DMS153 treated with DMSO at 0.1 percent for 48 hours (cell line): ENCODE measurements around the gene TCF7.

ENCODE experiments used
- DNase-seq: peaks from one replicate; lab custom pipeline; 2025; ENCODE audit not compliant: unreplicated experiment; lab: John Stamatoyannopoulos, UW

The TCF7 gene

GRCh38 chr5:134113902-134114875 lies at the start of gene TCF7:
Gene TCF7 (plus strand): TSS chr5:134114681. CDS start chr5:134114907, 226 bp downstream.
- DNase-seq, result peak; percentile 14

- no peak for DNase-seq
Observed at GRCh38 chr5:134069553-134069952, 44.9 kb upstream of the TCF7 start.

- DNase-seq, result no peak
Observed at GRCh38 chr5:134070725-134071613, 43.5 kb upstream of the TCF7 start.

- DNase-seq, result no peak
Observed at GRCh38 chr5:134071614-134072207, 42.8 kb upstream of the TCF7 start.

GRCh38 chr5:134072471-134073210 lies 41.8 kb upstream of the TCF7 start:
- DNase-seq, result no peak

DNA sequence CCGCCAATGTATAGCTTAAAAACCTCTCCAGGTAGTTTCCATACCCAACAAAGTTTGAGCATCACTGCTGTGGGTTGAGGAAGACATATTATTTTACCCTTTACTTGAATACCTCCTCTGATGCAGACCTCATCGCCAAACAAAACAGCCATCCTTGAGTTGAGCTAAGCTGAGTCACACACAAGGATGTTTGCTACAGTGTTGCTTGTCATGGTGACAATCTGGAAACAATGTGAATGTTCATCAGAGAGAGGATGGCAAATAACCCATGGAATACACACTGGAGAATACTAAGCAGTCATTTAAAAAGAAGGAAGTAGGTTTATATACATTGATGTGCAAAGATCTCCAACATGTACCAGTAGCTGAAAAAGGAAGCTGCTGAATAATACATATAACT lies 41.1 kb upstream of the TCF7 start:
- DNase-seq, result no peak

DNA sequence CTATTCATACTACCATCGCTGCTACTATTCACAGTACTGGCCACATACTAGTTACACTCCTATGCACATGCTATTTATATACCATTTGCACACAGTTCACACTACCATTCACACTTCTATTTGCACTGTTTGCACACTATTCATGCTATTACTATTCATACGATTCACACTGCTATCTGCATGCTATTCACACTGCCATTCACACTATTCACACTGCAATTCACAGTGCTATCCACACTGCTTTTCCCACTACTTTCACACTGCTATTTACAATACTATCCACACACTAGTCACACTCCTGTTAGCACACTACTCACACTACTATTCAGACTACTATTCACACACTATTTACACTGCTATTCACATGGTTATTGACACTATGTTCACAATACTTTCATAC lies 39.4 kb upstream of the TCF7 start:
- no peak for DNase-seq

GRCh38 chr5:134077926-134078580 lies 36.4 kb upstream of the TCF7 start:
- DNase-seq, result no peak

DNA sequence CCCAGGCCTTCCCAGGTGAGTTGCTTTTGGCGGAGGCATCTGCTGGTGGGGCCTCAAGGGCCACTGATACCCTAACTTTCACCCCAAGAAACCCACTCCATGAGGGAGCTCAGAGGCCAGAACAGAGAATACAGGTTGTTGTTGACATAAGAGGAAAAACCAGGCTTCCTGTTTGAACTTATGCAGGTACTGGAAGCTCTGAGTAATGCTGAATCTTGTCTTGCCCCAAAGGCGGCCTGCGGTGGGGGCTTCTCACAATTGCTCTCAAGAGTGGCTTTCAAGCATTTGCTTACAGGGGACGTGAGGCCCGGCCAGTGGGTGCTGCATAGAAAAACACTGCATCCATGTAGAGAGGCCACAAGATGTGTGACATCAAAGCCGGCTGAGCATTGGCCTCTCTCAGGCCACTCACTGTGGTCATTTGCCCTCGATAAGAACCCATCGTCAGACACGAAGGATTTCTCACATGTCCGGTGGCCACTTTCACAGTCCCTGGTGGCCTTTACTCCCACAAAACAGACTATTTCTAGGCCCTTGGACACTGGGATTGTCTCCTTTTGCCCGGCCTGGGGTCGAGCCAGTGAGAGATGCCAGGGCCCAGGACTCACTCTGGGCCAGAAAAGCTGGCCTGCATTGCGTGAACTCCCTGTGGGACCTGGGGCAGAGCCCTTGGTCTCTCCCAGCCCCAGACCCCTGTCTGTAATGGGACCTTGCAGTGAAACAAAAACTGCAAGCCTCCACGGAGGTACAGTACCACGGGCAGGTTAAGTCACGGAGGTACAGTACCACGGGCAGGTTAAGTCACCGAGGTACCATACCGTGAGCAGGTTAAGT lies 34.5 kb upstream of the TCF7 start:
- no peak for DNase-seq

- no peak for DNase-seq
Observed at GRCh38 chr5:134082264-134082992, 32.1 kb upstream of the TCF7 start.

GRCh38 chr5:134083517-134083916 lies 31.0 kb upstream of the TCF7 start:
- no peak for DNase-seq

DNA sequence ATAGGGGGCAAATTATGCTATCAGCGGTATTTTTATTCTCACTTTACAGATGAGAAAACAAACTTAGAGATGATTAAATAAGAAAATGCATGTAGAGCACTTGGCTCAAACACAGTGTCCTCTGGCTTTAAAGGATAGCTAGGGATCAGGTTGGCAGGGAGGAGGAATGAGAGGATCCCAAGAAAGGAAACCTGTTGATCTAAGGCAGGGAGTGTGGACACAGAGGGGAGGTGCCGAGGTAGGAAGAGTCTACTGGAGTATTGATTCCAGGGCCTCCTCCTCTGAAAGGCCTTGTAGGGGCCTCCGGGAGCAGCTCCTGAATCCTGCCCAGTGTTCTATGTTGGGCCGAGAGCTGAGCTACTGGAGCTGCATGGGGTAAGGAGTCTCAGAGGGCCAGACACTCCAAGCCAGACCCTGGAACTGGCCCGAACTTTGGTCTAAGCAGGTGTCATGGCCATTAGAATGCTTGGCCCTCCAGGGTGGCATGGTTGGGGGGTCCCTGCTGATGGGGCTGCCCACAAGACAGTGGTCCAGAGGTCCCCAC lies 30.4 kb upstream of the TCF7 start:
- no peak for DNase-seq

DNA sequence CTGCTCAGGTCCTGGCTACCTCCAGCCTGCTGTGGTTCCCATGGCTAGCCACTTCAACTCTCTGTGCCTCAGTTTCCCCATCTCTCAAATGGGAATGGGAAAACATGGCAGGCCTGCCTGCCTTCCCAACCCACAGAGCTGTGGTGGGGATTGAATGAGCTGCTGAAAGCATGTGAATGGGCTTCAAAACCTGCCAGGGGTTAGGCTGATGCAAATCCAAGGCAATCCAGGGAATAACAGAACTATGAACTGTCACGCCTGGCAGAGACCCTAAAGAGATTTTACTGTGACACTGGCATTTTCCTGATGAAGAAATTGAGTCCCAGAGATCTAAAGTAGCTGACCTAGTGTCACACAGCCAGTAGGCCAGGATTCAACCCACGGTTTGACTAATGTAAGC lies 29.9 kb upstream of the TCF7 start:
- no peak for DNase-seq

DNA sequence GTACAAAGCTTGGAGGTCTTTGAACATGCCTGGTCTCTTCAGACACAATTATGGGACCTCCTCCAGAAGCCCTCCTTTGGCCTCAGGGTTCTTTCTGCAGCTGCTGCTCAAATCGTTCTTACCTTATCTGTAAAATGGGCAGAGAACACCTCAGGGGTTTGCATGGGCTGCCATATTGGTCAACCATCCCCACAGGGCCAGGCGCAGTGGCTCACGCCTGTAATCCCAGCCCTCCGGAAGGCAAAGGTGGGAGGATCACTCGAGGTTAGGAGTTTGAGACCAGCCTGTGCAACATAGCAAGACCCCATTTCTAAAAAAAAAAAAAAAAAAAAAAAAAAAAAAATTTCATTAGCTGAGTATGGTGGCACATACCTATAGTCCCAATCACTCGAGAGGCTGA lies 29.1 kb upstream of the TCF7 start:
- DNase-seq, result no peak

DNA sequence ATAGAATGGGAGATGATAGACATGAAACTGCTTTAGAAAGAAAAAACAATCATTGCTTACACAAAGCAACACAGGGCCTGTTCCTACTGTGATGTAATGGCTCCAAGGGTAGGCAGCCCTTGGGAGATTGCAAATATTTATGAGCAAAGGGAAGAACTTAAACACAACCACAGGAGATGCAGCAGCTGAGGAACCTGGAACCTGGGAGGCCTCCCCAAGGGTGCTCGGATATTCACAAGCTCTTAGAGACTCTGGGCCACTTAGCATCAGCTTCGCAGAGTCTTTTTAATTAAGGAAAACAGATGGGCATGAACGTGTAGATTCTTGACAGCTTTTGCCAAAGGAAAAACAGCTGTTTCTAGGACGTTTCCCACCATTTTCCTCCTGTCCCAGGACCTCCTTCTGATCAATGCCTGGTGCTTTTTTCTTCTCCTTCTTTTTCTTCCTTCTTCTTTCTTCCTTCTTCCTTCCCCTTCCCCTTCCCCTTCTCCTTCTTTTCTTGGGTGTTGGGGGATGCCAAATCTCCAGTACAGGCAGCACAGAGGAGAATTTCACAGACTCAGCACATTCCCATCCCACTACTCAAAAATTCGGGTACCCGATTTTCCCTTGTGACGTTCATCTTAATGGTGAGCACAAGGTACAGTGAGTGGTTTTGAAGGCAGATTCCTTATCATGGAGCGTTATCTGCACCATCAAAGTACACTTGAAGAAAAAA lies 28.1 kb upstream of the TCF7 start:
- no peak for DNase-seq

- no peak for DNase-seq
Observed at GRCh38 chr5:134086943-134087305, 27.6 kb upstream of the TCF7 start.

GRCh38 chr5:134088291-134088690 lies 26.2 kb upstream of the TCF7 start:
- DNase-seq, result no peak
